Breast epithelium (tissue), 3 donors: ENCODE measurements around the gene PCDHGA10.

Experiments
- CTCF ChIP-seq, 3 donors: fragments of 450-650 bp; IDR thresholded peaks; one replicate each; pipeline ENCODE4 v1.5.1; 2016 to 2017; ENCODE audit warnings: antibody characterized with exemption in 3 of 3, mild to moderate bottlenecking in 3 of 3, moderate library complexity in 3 of 3
- POLR2A ChIP-seq: fragments of 450-650 bp; IDR thresholded peaks from one replicate; pipeline ENCODE4 v1.6.1; 2016; ENCODE audit warnings: antibody characterized with exemption, mild to moderate bottlenecking, moderate library complexity
- POLR2AphosphoS5 ChIP-seq, 3 donors: sonication (generic); formaldehyde crosslinking; IDR thresholded peaks; one replicate each; pipeline ENCODE4 v1.6.1; 2017; ENCODE audit warnings: antibody characterized with exemption in 3 of 3

- no peak for TF ChIP-seq CTCF (IDR thresholded peaks at IDR 0.05)
- no peak for TF ChIP-seq POLR2A
- TF ChIP-seq POLR2AphosphoS5 (IDR thresholded peaks at IDR 0.05) = no peak
Observed at GRCh38 chr5:141384471-141385267, 28.1 kb upstream of the PCDHGA10 start.
